GM13977 (cell line): ENCODE data around the gene RHEB.

Experiments used
- DNase-seq: peaks from one replicate; pipeline ENCODE4 v3.0.0; 2012; ENCODE audit warnings: low spot score
- CTCF ChIP-seq: IDR thresholded peaks from 2 replicates; pipeline ENCODE4 v1.5.1; 2012; ENCODE audit warnings: mild to moderate bottlenecking, control low read depth; ENCODE audit not compliant: insufficient read depth; ENCODE audit errors: extremely low read depth, missing control alignments
- in situ Hi-C: fragments of 300-500 bp; cut with MboI; formaldehyde crosslinking; loops from one replicate; pipeline ENCODE4 v1.12.0; 2022; ENCODE audit warnings: low sequenced_read_pairs, low pct_unique_long_range_greater_than_20kb, mixed read lengths, inconsistent platforms; ENCODE audit not compliant: unreplicated experiment

Gene RHEB

GRCh38 chr7:151556592-151556991, 36.9 kb upstream of the RHEB start:
- no peak for TF ChIP-seq CTCF
- no peak for DNase-seq
- in situ Hi-C loops = no loop called here

GRCh38 chr7:151553356-151553755, 33.7 kb upstream of the RHEB start:
- TF ChIP-seq CTCF = no peak
- no peak for DNase-seq
- in situ Hi-C loops = no loop called here

GRCh38 chr7:151552352-151553028, 32.8 kb upstream of the RHEB start:
- DNase-seq = no peak
- TF ChIP-seq CTCF = no peak
- in situ Hi-C loops = no loop called here

- no peak for DNase-seq
- in situ Hi-C loops = no loop called here
- TF ChIP-seq CTCF = no peak
Measured at GRCh38 chr7:151551820-151552219, 32.1 kb upstream of the RHEB start.

- TF ChIP-seq CTCF = no peak
- in situ Hi-C loops = no loop called here
- no peak for DNase-seq
Measured at GRCh38 chr7:151550656-151551286, 31.1 kb upstream of the RHEB start.

- no peak for TF ChIP-seq CTCF
- DNase-seq = no peak
- in situ Hi-C loops = no loop called here
Measured at GRCh38 chr7:151549644-151550043, 29.9 kb upstream of the RHEB start.

- TF ChIP-seq CTCF = no peak
- in situ Hi-C loops = no loop called here
Measured at GRCh38 chr7:151549083-151549482, 29.4 kb upstream of the RHEB start.

More at GRCh38 chr7:151549083-151549482, 29.4 kb upstream of the RHEB start:
- DNase-seq = no peak
